ENCODE data around the gene SLC1A2. TPM values are rescaled to one million over a fixed set of nuclear protein-coding genes. Genes with fewer than 3 reads are reported as not detected.

SLC1A2 gene
- total RNA-seq, 2 experiments from 2014 or later = not detected

DNA sequence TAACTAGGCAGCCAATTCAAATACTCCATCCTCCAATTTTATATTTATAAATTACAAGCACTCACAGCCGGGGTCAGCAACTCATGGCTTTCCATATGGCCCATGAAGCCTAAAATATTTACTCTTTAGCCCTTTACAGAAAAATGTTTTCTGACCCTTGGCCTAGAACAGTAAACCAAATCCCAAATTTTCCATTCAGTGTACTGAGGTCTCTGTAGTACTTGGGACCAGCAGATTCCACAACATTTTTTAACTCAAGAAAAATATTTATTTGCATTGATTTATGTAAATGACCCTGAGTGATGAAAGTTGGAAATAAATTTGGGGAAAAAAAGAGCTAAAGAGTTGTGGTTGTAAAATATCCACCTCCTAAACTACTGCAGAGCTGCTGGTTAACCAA, 82.6 kb downstream of the SLC1A2 start:
- H3K9me3 ChIP-seq (ENCODE audit: low read length) = no peaks in the 10 kb centered on the region
- ChIA-PET POLR2A (interaction anchor here (0.5 to 0.6 kb wide), 3 partner anchors 107 to 941 kb away, joined by 3 to 6 read pairs (median 3); no protein-coding TSS in a partner anchor), CTCF (ENCODE audit: unreplicated experiment) (no interaction called here)
- no peaks in the 10 kb centered on the region for H3K9me2 ChIP-seq (ENCODE audit: insufficient read depth, low read length)
- DNase-seq (ENCODE audit: low spot score) = no peak
- H4K20me1 ChIP-seq (ENCODE audit: insufficient read depth, low read length) = no peaks in the 10 kb centered on the region
- no peak overlapping the region for H3K27ac ChIP-seq (ENCODE audit: low read depth, low read length, poor library complexity, severe bottlenecking)
- H3K4me3 ChIP-seq (ENCODE audit: low read depth, low read length, poor library complexity, severe bottlenecking) = no peak overlapping the region
- no peak overlapping the region for H3K4me2 ChIP-seq (ENCODE audit: low read length)
- H3K36me3 ChIP-seq (ENCODE audit: insufficient read depth, low read length) = no peaks in the 10 kb centered on the region
- no peak overlapping the region for H2AFZ ChIP-seq (ENCODE audit: low read length)
- no peaks in the 10 kb centered on the region for H3K4me1 ChIP-seq (ENCODE audit: insufficient read depth, low read length, poor library complexity, severe bottlenecking)
- intact Hi-C loops (cut with micrococcal nuclease; ENCODE audit: unreplicated experiment) = no loop called here
- TF ChIP-seq EZH2phosphoT487 (IDR thresholded peaks at IDR 0.05; ENCODE audit: borderline replicate concordance, low read depth, low read length) = no peak
- TF ChIP-seq, protein P1, sequence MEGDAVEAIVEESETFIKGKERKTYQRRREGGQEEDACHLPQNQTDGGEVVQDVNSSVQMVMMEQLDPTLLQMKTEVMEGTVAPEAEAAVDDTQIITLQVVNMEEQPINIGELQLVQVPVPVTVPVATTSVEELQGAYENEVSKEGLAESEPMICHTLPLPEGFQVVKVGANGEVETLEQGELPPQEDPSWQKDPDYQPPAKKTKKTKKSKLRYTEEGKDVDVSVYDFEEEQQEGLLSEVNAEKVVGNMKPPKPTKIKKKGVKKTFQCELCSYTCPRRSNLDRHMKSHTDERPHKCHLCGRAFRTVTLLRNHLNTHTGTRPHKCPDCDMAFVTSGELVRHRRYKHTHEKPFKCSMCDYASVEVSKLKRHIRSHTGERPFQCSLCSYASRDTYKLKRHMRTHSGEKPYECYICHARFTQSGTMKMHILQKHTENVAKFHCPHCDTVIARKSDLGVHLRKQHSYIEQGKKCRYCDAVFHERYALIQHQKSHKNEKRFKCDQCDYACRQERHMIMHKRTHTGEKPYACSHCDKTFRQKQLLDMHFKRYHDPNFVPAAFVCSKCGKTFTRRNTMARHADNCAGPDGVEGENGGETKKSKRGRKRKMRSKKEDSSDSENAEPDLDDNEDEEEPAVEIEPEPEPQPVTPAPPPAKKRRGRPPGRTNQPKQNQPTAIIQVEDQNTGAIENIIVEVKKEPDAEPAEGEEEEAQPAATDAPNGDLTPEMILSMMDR (conservative IDR thresholded peaks at IDR 0.05; ENCODE audit: low read length) = no peak
- BruUV-seq (replicated peaks) = no TSS peak
- no peaks in the 10 kb centered on the region for H3K79me2 ChIP-seq (ENCODE audit: insufficient read depth, low read depth, low read length)

DNA sequence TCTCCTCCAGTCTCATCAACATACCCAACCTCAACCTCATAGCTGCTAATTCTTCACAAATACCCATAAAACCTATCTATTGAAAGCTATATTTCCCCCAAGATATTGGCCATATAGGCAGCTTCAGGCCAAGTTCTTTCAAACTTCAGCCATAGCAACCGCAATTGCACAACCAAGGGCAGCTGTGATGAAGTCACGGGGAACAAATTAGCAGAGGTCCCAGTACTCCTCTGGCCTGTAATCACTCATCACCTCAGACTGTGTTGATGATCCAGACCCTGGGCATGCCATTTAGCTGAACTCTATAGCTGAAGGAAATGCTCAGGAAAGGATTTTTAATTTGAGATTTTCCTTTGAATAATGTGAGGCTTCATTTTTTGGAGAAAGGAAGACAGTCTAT, 84.1 kb downstream of the SLC1A2 start:
- no peaks in the 10 kb centered on the region for H3K9me3 ChIP-seq (ENCODE audit: low read length)
- intact Hi-C loops (cut with micrococcal nuclease; ENCODE audit: unreplicated experiment) = no loop called here
- no peaks in the 10 kb centered on the region for H3K9me2 ChIP-seq (ENCODE audit: insufficient read depth, low read length)
- no peaks in the 10 kb centered on the region for H3K4me1 ChIP-seq (ENCODE audit: insufficient read depth, low read length, poor library complexity, severe bottlenecking)
- ChIA-PET CTCF (ENCODE audit: unreplicated experiment) (no interaction called here), POLR2A (interaction anchor here (1.1 kb wide), 1 partner anchor 172 kb away, joined by 3 read pairs; no protein-coding TSS in a partner anchor)
- no TSS peak for BruUV-seq (replicated peaks)
- no peaks in the 10 kb centered on the region for H4K20me1 ChIP-seq (ENCODE audit: insufficient read depth, low read length)
- H3K4me2 ChIP-seq (ENCODE audit: low read length) = no peak overlapping the region
- H3K79me2 ChIP-seq (ENCODE audit: insufficient read depth, low read depth, low read length) = no peaks in the 10 kb centered on the region
- TF ChIP-seq, protein P1 (conservative IDR thresholded peaks at IDR 0.05; ENCODE audit: low read length) = no peak
- TF ChIP-seq EZH2phosphoT487 (IDR thresholded peaks at IDR 0.05; ENCODE audit: borderline replicate concordance, low read depth, low read length) = no peak
- DNase-seq (ENCODE audit: low spot score) = no peak
- H3K27ac ChIP-seq (ENCODE audit: low read depth, low read length, poor library complexity, severe bottlenecking) = no peak overlapping the region
- H3K36me3 ChIP-seq (ENCODE audit: insufficient read depth, low read length) = no peaks in the 10 kb centered on the region
- no peak overlapping the region for H3K4me3 ChIP-seq (ENCODE audit: low read depth, low read length, poor library complexity, severe bottlenecking)
- no peak overlapping the region for H2AFZ ChIP-seq (ENCODE audit: low read length)

DNA sequence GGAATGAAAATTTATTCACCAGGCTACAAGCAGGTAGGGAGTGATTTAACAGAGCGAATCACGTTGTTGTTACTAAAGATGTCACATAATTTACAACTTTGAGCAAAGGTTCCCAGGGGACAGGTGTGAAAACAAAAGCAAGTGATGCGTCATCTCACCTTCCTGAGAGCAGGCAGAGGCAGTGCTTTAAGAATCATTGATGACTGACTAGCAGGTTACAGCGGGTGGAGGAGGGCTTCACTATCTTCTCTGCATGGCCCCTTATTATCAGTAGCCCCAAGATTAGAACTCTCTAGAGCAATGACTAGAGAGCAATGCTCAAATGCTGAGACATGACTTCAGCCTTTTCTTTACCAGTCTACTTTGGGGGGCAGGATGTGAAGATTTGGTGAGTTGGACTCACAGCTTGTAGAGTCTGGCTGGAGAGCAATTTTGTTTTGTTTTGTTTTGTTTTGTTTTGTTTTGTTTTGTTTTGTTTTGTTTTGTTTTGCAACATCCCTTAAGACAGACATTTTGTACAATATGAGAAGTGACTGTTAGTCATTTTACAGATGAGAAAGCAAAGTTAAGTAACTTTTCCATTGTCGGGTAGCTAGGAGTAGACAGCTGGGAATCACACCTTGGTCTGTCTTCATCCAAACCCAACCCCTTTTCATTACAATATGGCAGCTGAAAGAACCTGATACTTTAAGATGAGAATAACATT, 84.8 kb downstream of the SLC1A2 start:
- Histone ChIP-seq H3K9me3 (ENCODE audit: low read length) (no peaks in the 10 kb centered on the region), H3K4me2 (ENCODE audit: low read length) (peak overlapping the region; percentile 31; the same call in 1 of the 2 replicates), H3K79me2 (ENCODE audit: insufficient read depth, low read depth, low read length) (no peaks in the 10 kb centered on the region), H4K20me1 (ENCODE audit: insufficient read depth, low read length) (no peaks in the 10 kb centered on the region), H2AFZ (ENCODE audit: low read length) (no peak overlapping the region), H3K36me3 (ENCODE audit: insufficient read depth, low read length) (no peaks in the 10 kb centered on the region), H3K9me2 (ENCODE audit: insufficient read depth, low read length) (no peaks in the 10 kb centered on the region), H3K4me3 (ENCODE audit: low read depth, low read length, poor library complexity, severe bottlenecking) (no peak overlapping the region), H3K27ac (ENCODE audit: low read depth, low read length, poor library complexity, severe bottlenecking) (no peak overlapping the region), H3K4me1 (ENCODE audit: insufficient read depth, low read length, poor library complexity, severe bottlenecking) (no peaks in the 10 kb centered on the region)
- ChIA-PET CTCF (ENCODE audit: unreplicated experiment) (interaction anchor here (0.6 kb wide), 1 partner anchor 829 kb away, joined by 3 read pairs; no protein-coding TSS in a partner anchor), POLR2A (interaction anchor here (1.1 to 1.4 kb wide), 2 partner anchors 16 to 171 kb away, joined by 3 to 4 read pairs; no protein-coding TSS in a partner anchor)
- intact Hi-C loops (cut with micrococcal nuclease; ENCODE audit: unreplicated experiment) = no loop called here
- DNase-seq (ENCODE audit: low spot score) = peak; percentile 8
- BruUV-seq (replicated peaks) = no TSS peak
- TF ChIP-seq EZH2phosphoT487 (IDR thresholded peaks at IDR 0.05; ENCODE audit: borderline replicate concordance, low read depth, low read length) = no peak
- TF ChIP-seq, protein P1 (conservative IDR thresholded peaks at IDR 0.05; ENCODE audit: low read length) = no peak
